C4-2B (cell line): ENCODE measurements around the gene LDLRAD2.

Experiments
- H3K27ac ChIP-seq: fragments of 450-650 bp; 2 replicates; pipeline ENCODE4 v1.5.1; 2017
- ZFX ChIP-seq: fragments of 450-650 bp; IDR thresholded peaks from 2 replicates; pipeline ENCODE4 v1.6.1; 2017
- TF ChIP-seq, protein P1 (sequence below): fragments of 450-650 bp; conservative IDR thresholded peaks from 2 replicates; pipeline ENCODE4 v1.5.1; 2017; ENCODE audit warnings: mild to moderate bottlenecking

LDLRAD2 gene

DNA sequence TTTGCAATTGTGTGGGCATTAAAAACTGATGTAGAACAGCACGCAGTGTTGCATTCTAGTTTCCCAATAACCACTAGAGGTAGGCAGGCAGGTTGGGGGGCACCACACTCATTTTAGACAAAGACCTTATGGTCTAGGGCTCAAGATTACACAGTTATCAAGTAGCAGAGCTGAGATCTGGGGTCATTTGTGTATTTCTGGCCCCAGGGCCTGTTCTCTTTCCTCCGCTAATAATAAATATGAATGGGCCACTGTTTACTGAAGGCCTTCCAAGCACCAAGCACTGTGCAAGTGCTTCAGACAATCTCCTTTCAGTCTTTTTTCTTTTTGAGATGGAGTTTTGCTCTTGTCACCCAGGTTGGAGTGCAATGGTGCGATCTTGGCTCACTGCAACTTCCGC lies 23.9 kb downstream of the LDLRAD2 start:
- H3K27ac ChIP-seq = no peak overlapping the region
- TF ChIP-seq, protein P1, sequence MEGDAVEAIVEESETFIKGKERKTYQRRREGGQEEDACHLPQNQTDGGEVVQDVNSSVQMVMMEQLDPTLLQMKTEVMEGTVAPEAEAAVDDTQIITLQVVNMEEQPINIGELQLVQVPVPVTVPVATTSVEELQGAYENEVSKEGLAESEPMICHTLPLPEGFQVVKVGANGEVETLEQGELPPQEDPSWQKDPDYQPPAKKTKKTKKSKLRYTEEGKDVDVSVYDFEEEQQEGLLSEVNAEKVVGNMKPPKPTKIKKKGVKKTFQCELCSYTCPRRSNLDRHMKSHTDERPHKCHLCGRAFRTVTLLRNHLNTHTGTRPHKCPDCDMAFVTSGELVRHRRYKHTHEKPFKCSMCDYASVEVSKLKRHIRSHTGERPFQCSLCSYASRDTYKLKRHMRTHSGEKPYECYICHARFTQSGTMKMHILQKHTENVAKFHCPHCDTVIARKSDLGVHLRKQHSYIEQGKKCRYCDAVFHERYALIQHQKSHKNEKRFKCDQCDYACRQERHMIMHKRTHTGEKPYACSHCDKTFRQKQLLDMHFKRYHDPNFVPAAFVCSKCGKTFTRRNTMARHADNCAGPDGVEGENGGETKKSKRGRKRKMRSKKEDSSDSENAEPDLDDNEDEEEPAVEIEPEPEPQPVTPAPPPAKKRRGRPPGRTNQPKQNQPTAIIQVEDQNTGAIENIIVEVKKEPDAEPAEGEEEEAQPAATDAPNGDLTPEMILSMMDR = no peak
- TF ChIP-seq ZFX = no peak

DNA sequence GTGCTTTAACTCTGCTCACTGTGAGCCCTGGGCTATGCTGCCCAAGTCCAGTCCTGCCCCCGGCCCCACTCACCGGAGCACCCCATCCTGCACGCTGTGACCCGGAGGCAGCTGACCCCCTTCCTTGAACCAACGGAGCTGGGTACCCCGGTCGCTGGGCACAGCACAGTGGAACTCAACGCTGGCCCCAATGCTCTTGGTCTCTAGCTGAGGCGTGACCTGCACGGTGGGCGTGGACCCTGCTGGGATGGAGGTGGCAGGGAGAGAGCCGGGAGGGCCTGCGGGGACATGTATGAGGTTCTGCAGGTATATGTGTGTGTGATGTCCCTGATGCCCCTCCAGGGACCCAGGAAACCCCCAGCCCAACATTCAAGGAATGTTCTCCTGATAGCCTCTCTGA lies 24.7 kb downstream of the LDLRAD2 start:
- no peak overlapping the region for H3K27ac ChIP-seq
- no peak for TF ChIP-seq ZFX
- TF ChIP-seq, protein P1 = no peak

DNA sequence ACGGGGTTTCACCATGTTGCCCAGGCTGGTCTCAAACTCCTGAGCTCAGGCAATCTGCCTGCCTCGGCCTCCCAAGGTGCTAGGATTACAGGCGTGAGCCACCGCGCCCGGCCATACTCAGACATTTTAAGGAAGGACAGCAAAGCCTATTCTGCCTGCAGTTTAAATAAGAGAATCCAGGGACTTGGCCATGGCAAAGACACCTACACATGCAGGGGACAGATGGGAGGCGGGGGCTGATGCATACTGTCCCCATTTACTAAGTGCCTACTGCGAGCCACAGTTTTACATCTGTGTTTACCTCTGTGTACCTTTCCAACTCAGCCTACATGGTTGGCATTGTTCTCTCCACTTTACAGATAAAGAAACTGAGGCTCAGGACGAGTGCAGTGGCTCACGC lies 25.4 kb downstream of the LDLRAD2 start:
- no peak for TF ChIP-seq ZFX
- TF ChIP-seq, protein P1 = no peak
- H3K27ac ChIP-seq = no peak overlapping the region

DNA sequence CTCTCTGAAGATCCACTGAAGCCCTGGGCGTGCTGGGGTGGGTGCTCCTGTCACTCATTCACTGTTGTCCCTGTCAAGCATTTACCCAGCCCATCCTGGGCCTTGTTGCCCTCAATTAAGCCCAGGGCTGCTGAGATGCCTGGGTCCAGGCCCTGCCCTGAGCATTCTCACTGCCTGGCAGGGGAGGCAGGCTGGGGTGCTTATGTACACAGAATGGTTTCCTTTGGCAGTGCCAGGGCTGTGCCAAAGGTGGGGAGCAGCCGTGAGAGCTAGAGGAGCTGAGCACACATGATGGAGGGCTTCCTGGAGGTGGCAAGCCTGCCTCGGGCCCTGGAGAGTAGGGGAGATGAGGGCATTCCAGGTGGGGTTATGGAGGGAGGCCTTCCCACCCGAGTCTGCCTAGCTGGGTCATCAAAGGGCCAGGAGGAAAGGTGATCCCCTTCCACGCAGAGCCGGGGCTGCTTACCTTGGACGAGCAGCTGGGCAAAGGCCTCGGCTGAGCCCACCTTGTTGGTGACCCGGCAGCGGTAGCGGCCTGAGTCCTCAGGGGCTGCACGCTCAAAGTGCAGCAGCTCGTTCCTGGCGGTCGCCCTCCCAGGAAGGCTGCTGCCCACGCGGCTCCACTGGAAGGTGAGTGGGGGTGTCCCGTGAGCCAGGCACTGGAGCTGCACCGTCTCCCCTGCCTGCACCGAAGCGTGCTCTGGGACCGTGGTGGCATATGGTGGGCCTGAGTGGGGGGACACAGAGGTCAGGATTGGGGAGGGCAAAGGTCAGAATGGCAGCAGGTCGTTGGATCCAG lies 26.5 kb downstream of the LDLRAD2 start:
- H3K27ac ChIP-seq = no peak overlapping the region
- TF ChIP-seq, protein P1 = no peak
- no peak for TF ChIP-seq ZFX

DNA sequence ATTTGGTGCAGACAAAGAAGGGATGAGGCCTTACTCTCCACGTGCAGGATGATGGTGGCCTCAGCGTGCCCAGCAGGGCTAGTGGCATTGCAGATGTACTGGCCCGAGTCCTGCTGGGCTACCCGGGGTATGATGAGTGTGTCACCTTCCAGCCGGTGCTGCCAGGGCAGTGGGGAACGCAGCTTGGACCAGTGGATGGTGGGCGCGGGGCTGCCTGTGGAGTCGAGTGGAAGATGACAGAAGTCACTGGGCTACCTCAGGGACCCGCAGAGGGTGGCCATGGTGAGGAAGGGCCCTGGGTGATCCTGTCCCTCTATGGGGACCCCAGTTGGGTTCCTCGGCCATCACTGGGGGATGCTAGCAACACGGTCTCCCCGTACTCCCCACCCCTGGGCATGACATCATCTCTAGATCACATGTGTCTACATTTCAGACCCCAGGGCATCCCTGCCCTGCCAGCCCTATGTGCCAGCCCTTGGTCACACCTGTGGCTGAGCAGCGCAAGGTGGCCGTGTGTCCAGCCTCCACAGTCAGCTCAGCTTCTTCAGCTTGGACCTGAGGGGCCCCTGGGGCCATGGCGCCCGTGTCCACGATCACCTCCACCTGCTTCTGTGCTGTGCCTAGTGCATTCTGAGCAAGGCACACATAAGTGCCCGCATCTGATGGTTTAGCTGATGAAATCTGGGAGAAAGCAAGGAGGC lies 27.4 kb downstream of the LDLRAD2 start:
- TF ChIP-seq, protein P1 = no peak
- no peak for TF ChIP-seq ZFX
- no peak overlapping the region for H3K27ac ChIP-seq

DNA sequence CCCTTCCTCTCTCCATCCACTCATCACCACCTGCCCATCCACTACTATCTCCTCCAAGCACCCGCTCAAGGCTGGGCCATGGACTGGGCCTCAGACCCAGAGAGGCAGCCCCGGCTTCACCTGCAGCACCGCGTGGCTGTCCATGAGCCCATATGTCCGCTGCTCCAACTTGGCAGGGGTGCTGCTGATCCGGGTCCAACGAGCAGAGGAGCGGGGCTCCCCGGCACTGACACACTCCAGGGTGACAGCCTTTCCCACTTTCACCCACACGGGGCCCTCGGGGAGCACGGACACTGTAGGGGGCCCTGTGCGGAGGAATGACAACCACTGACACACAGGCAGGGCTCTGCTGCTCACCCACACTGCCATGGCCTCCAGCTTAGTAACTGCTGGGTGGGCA lies 28.9 kb downstream of the LDLRAD2 start:
- TF ChIP-seq, protein P1 = no peak
- TF ChIP-seq ZFX = no peak
- H3K27ac ChIP-seq = no peak overlapping the region

DNA sequence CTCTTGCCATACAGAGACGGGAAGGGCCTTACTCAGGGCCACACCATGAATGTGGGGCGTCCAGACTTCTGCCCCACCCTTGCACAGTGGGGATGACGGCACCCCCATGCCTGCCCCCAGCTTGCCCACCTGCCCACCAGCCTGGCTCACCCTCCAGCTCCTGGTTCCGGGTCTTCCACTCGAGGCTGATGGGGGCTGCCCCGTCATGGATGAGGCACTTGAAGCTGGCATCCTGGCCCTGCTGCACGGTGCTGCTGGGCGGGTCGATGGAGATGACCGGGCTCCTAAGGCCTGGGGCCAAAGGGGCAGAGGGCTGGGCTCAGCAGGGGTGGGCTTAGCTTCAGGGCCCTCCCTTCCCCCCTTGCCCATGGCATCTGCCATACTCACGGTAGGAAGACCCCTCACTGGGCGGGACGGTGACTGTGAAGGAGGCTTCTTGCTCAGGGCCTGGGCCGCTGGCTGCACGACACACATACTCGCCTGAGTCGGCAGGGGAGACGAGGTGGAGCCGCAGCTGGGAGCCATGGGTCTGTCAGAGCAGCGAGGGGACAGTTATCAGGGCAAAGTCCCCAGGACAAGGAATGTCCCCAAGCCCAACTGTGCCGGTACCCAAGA lies 29.9 kb downstream of the LDLRAD2 start:
- no peak overlapping the region for H3K27ac ChIP-seq
- TF ChIP-seq ZFX = no peak
- TF ChIP-seq, protein P1 = no peak
